NCI-H524 (cell line): ENCODE data around the gene WBP1L.
A peak's percentile ranks its signal among the peaks of the same experiment; 100 is the strongest.
"Not testable (repeated sequence)": the region's sequence is repeated elsewhere in the genome, so short reads cannot be mapped to it uniquely, and the experiment has no call there.

ENCODE experiments used
- DNase-seq, 2 experiments: peaks; one replicate each; lab custom pipeline; 2025; lab: John Stamatoyannopoulos, UW

Gene WBP1L

GRCh38 chr10:102723989-102724388, 19.8 kb upstream of the WBP1L start:
- no peak for DNase-seq

DNA sequence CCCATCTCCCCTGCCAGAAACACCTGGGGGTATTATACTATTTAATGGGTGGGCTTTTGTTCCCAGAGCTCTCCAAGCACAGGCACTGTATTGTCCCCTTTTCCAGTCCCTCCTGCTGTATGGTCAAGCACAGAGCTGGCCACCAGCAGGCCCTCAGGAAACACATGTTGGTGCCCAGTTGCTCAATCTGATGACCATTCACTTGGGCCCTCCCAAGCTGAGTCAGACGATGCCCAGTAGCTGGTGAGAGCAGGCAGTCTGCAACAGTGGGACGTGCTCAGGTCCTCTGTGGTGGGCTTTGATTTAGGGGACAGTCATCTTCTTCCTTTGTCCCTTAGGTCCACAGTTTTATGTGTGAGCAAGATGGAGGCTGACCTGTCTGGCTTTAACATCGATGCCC, 17.5 kb upstream of the WBP1L start:
- DNase-seq, result no peak

DNA sequence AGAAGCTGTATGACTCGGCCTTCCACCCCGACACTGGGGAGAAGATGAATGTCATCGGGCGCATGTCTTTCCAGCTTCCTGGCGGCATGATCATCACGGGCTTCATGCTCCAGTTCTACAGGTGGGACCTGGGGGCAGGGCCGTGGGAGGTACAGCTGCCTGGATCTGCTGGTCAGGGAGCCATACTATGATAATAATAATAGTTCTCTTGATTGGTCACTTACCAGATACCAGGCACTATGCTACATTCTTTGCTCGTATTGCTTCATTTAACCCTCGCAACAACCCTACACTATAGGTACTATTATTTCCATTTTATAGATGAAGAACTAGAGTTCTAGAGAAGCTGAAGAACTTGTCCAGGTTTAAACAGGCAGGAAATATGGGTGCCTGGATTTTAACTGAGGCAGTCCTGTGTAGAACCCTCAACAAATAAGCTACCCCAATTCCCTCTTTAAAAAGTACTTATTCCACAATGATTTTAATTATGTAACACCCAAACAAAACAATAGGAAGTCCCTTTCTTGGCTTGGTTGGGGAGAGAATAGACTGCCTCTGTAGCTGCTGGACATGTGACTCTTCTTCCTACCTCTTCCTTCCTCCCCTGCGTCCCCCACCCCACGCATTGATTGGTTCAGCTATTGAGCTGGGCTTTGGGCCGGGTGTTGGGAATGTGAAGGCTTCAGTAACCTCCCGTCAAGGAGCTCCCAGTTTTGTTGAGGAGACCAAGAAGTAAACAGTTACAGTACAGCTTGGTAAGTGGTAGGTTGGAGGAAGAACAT, 16.5 kb upstream of the WBP1L start:
- no peak for DNase-seq

GRCh38 chr10:102729029-102730026, 14.4 kb upstream of the WBP1L start:
- peak; percentile 45 to 66 for DNase-seq

DNA sequence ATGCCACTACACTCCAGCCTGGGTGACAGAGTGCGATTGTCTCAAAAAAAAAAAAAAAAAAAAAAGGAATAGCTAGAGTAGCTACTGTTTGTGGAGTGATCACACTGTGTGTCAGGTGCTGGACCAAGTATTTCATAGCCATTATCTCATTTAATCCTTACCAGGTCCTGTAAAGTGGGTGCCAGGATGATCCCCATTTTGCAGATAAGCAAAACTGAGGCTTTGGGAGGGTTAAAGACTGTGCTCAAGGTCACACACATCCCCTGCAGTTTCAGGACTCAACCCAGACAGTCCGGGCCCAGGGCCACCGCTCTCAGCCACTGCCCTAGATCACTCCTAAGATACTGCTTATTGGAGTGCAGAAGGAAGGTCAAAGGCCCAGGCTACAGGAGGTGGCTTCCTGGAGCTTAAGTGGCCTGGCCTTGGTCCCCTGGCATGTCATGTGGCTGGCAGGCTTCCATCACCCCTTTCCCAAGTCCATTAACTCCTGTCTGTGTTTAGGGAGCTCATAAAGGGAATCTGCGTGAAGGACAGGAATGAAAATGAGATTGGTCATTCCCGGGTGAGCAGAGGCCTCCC, 12.4 kb upstream of the WBP1L start:
- DNase-seq, result no peak

DNA sequence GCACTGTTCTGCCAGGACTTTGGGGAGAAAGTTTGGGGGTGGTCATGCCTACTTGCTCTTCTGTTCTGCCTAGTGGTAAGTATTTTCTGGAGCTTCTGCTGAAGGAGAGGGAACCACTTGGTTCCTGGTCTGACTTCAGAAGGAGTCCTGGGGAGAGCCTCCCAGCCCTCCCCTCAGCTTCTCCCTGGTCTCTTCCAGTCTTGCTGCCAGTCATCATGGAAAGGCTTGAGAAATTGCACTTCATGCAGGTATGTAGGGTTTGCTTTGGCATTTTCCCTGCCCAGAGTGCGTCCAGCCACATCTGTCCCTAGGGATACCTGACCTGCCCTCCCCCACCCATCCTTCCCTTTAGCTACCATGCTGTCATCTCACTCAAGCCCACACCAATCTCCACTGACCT, 11.1 kb upstream of the WBP1L start:
- no peak for DNase-seq

GRCh38 chr10:102735065-102735562, 8.6 kb upstream of the WBP1L start:
- DNase-seq, result no peak

- no peak for DNase-seq
These were observed 5.0 kb upstream of the WBP1L start for GRCh38 chr10:102738692-102739121.

- DNase-seq, result no peak
These were observed 3.5 kb upstream of the WBP1L start for GRCh38 chr10:102740229-102740628.

DNA sequence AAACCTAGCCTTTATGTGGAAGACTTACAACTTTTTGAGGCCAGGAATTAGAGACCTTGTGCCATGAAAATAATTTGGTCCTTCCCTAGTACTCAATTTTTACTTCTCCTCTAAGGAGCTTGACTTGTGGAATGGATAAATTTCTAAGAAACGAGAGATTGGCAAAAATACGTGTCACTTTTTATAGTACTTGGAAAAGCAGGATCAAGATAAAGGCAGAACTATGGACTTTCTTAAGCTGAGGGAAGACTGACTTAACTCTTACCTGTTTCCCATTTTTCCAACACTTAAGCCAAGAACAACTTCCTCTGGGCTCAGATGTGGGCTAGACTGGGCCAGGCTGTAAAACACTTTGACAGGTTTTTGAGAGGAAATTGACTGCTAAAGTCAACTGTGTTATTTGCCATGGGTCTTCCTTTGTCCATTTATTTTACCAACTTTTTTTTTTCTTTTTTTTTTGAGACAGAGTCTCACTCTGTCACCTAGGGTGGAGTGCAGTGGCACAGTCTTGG, 2.0 kb upstream of the WBP1L start:
- no peak for DNase-seq

GRCh38 chr10:102742313-102742712, 1.4 kb upstream of the WBP1L start:
- DNase-seq, result not testable (repeated sequence)

- DNase-seq, result no peak
These were observed 615 bp upstream of the WBP1L start for GRCh38 chr10:102743078-102743587.

- no peak for DNase-seq
These were observed 765 bp downstream of the WBP1L start for GRCh38 chr10:102744374-102745051.

DNA sequence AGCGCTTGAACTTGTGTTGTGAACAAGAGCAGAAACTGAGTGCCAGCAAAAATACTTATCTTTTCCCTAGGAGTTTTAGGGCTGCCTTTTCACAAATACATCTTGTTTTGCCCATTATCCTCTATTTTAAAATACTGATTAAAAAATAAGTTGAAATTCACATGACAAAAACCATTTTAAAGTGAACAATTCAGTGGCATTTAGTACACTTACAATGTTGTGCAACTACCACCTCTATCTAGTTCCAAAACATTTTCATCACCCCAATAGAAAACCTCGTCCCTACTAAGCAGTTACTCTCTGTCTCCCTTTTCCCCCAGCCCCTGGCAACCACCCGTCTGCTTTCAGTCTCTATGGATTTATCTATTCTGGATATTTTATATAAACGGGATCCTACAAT, 1.4 kb downstream of the WBP1L start:
- no peak for DNase-seq

- no peak for DNase-seq
These were observed 8.7 kb downstream of the WBP1L start for GRCh38 chr10:102752266-102752930.

DNA sequence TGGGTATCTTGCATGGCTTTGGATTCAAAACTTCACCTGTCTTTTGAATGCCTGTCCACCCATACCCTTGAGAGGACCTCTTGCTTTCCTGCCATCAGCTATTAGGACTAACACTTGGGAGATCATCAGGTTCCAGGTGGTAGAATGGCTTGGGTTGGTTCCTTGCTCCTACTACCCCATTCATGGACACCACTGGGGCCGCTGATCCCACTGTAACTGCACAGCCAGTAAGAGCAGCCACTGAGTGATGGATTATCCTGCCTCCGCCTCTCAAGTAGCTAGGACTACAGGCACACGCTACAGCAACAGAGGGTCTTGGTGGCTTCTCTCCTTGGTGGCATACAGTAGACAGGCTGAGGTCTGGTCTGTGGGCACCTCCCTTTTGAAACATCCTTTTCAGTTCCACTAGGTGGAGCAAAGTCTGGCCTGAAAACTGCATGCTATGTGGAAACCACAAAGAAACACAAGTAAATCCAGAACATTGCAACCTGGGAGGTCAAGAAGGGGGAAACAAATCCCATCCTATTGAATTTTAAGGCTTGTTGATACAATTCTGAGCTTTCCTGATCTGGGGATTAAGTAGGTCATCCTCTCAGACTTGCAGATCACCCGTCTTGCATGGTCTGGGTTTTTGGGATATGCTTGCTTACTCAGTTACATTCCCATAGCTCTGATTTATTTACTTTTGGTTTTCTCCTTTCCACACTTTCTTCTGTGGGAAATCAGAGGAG, 9.4 kb downstream of the WBP1L start:
- DNase-seq, result peak in 1 of 2 experiments; percentile 5

GRCh38 chr10:102753718-102754117, 10.0 kb downstream of the WBP1L start:
- DNase-seq, result no peak

DNA sequence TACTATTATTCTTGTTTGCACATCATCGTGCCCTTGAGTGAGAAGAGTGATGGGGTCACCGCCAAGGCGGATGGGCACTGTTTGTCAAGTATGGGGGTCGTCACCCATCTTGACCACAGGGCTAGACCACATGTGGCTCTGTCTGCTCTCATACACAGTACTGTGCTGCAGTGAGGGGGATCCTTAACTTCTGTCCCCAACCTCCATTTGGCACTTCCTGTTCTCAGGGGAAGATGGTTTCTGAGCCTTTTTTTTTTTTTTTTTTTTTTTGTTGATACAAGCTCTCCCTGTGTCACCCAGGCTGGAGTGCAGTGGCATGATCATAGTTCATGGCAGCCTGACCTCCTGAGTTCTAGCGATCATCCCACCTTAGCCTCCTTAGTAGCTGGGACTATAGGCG, 13.6 kb downstream of the WBP1L start:
- DNase-seq, result no peak

- DNase-seq, result no peak
These were observed 14.6 kb downstream of the WBP1L start for GRCh38 chr10:102758240-102758932.

DNA sequence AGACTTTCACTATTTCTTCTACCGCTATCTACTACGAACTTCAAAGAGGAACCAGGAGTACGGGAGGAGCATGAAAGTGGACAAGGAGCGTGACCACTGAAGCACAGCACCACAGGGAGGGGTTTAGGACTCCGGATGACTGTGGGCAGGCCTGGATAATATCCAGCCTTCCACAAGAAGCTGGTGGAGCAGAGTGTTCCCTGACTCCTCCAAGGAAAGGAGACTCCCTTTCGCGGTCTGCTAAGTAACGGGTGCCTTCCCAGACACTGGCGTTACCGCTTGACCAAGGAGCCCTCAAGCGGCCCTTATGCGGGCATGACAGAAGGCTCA, 15.2 kb downstream of the WBP1L start:
- not testable (repeated sequence) for DNase-seq
